NCI-H2171 treated with DMSO at 0.1 percent for 48 hours (cell line): ENCODE measurements around the gene ADARB2.

Experiments used
- DNase-seq: peaks from one replicate; lab custom pipeline; 2025; lab: John Stamatoyannopoulos, UW

Gene ADARB2

DNA sequence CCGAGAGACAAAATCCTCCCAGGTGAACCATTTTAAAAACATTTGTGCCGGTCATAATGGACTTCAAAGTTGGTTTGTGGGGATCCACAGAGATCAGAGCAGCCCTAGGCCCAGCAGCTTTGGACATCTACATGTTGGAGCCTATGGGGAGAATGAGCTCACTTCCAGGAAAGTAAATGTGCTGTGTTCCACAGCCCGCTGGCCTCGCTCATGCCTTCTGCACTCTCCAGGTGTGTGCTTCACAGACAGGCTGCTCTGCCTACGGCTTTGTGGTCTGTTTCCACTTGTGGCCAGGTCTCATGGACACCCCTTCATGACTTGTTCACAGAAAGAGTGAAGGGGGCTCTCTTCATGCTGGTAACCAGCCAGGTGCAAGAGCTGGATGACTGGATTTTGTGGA lies 141.6 kb downstream of the ADARB2 start:
- no peak for DNase-seq

DNA sequence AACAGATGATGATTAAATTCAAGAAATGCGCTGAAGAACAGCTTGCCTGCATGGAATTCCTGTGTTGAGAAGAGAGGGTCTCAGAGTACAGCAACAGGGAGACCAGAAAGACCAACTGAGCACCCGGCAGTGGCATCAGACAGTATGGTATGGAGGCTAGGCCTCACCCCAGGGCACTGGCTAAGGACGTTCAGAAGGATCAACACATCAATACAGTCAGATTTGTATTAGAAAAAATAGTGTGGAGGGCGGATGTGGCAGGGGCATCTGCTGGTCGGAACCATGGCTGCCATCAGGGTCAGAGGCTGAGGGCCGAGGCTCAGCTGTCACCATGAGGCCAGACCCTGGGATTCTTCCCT lies 142.1 kb downstream of the ADARB2 start:
- DNase-seq = no peak

DNA sequence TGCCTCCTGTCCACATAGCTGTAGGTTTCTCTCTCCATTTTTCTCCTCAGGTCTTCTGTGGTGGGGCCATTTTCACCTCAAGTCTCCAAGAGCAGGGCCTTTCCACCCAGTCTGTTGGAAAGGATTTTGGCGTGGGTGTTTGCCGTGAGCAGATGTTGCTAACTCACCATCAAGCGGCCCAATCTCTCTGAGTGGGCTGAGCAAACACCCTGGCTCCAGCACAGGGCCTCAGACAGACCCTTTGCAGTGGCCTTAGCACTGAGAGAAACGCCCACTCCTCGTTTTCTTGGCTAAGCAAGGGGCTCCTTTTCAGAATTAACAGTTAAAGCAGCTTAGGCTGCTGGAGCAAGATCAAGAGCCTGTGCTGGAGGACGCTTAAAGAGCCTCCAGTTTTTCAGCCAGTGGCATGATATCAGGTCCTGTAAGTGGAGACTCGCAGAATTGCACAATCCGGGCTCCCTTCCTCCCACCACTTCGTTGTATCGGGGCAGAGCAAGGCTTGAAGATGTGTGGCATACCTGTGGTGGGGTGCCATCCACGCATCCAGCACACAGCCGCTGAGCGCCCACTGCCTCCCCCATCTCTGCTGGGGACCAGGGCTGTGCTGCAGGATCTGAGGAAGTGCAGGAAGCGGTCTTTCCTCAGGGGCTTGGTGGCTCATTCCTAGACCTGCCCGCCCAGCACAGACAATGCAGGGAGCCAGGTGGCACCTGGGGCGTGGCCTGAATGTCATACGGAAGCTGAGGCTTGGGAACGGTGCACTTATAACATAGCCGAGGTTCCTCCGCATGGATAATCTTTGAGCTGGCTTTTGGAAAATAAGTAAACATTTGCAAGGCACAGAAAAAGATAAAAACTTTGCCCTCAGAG lies 142.7 kb downstream of the ADARB2 start:
- peak; percentile 44 for DNase-seq

DNA sequence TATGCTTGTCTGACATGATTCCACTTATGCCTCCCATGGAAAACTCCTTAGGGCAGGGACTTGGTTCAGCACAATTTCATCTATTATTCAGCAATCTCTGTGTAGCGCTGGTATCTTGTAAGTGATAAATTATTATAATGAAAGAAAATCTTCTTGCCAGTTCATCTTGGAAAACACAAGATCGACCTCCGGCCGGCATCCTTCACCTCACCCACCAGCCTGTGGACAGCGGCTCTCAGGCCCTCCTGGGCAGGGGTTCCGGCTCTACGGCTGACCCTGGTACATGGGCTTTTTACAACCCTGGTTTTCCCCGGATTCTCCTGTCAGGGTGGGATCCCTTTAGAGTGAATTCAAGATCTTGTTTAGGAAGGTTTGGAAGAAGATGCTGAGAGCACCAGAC lies 145.6 kb downstream of the ADARB2 start:
- DNase-seq = no peak

DNA sequence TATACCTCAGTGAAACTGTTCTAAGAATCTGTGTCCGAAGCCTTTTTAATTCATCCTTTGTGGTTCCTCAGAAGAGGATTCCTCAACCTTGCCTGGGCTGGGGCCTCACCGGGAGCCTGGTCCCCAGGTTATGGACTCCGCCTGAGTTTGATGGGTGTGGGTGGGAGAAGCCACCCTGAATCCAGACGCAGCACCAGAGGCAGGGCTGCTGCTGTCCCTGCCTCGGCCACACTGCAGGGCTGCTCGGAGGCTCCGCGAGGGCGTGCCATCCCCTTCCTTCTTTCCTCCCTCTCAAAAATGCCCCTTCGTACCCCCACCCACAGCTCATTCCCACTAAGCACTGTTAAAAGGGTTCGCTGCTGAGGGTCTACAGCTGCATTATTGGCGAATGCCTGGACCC lies 146.3 kb downstream of the ADARB2 start:
- DNase-seq = no peak

DNA sequence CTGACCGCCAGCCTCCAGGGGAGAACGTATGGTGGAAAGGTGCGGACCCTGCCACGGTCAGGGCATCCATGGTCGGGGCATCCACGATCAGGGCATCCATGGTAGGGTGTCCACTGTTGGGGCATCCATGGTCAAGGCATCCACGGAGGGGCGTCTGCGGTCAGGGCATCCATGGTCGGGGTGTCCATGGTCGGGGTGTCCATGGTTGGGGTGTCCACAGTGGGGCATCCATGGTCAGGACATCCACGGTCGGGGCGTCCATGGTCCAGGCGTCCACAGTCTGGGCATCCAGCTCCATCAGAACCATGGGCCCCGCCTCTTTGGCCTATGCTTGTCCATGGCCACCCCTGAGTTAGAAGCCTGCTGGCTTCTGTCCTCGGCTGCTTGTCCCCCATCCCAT lies 148.1 kb downstream of the ADARB2 start:
- no peak for DNase-seq

DNA sequence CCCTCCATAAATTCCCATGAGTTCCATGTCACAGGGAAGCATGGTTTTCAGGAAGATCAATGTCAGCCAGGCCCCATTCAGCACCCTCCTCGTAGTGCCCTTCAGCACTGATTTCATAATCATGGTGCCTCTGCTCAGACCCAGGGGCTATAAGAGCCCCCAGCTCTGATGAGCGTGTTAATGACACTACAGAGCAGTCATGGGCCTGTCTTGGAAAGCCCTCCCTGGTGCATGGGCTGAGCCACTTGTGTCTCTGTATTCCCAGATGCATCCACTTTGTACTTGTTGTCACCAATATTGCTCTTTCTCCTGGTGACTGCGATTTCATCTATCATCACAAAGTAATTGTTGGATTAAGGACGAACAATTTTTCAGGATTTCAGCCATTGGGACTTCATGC lies 154.6 kb downstream of the ADARB2 start:
- DNase-seq = no peak

DNA sequence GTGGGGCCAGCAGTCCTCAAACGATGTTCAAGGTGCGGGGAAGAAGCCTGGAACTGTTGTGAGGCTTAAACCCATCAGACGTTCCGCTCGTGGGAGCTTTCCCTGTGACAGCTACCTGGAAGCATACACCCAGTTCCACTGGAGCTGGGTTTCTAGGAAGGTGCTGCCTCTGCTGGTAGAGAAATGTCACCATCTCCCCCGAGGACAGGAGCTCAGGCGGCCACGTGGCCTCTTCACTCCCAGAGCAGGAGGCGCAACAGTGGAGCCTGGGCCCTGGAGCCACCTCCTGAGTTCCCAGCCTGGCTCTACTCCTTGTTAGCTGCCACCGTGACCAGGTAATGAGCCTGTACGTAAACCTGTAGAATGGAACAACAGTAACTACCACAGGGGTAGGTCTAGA lies 156.1 kb downstream of the ADARB2 start:
- DNase-seq = no peak

DNA sequence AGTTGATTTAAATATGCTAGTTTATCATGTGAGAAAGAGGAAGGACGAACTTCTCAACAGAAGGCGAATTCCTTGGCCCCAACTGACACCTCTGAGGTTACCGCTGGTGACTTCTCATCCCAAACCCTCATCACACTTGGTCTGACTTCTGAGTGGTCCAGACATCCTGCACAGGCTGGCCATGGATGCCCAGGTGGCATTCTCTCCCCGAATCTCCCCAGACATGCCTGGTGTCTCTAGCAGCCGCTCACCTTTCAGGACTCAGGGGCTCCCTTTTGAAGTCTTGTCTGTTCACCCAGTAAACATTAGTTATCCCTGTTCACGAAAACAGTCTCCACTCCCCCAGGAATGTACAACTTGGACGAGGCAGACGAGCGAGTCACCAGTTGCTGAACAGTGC lies 157.7 kb downstream of the ADARB2 start:
- DNase-seq = no peak

DNA sequence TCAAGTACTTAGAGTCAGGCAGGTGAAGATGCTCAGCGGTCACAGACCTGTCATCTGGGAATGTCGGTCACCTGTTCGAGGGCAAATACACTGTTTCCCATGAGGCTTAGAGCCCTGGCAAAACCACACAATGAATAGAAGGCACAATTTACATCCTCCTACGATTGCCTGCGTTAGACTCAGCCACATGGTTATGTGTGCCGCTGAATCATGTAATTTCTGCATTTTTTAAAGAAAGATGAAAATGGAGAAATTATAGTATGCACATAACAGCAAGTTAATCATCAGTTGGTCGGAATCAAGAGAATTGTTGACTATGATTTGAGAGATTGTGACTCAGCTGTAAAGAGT lies 158.2 kb downstream of the ADARB2 start:
- no peak for DNase-seq

DNA sequence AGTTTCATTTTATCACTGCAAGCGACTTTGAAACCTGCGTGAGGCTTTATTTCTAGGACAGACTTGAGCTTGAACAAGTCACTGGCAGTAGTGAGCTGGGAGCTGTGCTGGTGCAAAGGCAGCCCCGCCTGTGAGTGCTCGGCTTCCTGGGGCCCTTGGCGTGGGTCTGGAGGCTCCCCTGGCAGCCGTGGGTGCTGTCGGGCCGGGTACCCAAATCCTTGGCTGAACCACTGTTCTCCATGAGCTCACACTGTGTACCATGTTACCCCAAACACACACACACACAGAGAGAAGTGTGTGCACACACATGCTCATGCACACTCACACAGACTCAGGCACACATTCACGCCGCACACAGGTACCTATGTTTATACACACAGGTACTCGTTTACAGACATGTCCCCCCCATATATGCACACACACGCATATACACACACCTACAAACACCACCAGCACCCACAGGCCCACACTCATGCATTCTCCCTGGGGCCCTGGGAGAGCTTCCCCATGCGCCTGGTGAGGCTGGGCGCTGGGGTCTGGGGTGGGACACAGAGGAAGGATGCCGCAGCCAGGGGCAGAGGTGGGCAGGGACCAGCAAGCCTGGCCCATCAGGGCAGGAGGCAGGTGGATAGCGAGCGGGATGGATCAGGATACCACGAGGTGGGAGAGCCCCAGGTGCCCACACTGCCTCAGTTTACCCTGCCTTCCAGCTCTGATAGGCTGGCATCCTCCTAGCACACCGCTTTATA lies 158.8 kb downstream of the ADARB2 start:
- no peak for DNase-seq

DNA sequence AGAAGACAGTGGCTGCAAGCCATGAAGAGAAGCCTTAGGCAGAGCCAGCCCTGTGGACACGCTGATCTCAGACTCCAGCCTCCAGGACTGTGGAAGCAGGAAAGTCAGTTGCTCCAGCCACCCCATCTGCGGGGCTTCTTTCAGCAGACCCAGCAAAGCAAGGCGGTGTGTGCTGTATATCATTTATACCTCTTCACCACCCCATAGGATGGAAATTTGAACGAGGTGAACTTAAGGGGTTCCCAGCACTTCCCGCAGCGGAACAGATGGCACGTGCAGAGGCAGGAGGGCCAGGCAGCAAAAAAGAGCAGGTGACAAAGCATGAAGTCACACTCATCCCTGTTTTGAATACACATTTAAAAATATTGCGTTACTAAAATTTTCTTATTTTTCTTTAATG lies 159.4 kb downstream of the ADARB2 start:
- peak; percentile 75 for DNase-seq

DNA sequence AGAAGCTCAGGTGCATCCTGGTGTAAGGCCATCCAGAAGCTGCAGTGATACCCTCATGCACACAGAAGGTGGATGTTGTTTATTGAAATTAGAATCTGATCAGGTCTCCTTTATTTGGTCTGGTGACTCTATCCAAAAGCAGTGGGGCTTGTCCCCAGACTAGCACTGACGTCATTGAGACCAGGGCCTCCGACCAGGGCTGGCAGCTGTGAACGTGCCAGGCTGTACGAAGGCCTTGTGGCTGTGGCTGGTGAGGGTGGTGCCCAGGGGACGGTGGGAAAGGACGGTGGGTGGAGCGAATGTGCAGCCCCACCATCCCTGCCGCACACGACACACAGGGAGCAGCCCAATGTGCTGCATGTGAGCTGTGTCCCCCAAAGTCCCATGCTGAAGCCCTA lies 160.0 kb downstream of the ADARB2 start:
- no peak for DNase-seq

DNA sequence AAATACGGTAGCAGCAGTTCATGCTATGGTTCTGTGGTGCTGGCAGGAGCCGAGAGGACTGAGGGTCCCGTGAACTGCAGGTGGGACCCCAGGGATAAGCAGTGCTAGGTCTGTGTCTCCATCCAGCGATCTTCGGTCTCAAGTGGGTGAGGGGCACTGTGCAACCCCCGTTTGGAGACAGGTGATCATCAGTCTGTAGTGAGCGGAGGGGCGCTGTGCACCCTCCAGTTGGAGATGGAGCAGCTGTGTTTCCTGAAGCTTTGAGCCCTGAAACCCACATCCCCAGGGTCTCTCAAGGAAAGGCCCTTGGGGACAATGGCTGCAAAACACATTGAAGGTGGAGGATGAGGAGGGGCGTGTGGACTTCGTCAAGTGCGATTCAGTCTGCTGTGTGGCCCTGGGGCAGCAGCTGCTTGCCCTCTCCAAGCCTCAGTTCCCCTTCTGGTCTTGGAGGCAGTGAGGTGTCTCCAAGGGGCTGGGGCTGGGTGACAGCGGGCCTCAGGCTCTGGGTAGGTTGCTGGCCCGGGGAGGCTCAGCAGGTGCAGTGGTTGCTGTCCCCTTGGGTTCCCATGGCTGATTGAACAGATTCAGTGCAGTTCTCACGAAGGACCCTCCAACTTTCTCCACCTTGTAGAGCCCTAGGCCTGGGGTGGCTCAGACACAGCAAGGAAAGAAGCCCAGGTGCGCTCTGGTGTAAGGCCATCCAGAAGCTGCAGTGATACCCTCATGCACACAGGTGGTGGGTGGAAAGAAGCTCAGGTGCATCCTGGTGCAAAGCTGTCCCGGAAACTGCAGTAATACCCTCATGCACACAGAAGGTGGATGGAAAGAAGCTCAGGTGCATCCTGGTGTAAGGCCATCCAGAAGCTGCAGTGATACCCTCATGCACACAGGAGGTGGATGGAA lies 160.6 kb downstream of the ADARB2 start:
- no peak for DNase-seq

DNA sequence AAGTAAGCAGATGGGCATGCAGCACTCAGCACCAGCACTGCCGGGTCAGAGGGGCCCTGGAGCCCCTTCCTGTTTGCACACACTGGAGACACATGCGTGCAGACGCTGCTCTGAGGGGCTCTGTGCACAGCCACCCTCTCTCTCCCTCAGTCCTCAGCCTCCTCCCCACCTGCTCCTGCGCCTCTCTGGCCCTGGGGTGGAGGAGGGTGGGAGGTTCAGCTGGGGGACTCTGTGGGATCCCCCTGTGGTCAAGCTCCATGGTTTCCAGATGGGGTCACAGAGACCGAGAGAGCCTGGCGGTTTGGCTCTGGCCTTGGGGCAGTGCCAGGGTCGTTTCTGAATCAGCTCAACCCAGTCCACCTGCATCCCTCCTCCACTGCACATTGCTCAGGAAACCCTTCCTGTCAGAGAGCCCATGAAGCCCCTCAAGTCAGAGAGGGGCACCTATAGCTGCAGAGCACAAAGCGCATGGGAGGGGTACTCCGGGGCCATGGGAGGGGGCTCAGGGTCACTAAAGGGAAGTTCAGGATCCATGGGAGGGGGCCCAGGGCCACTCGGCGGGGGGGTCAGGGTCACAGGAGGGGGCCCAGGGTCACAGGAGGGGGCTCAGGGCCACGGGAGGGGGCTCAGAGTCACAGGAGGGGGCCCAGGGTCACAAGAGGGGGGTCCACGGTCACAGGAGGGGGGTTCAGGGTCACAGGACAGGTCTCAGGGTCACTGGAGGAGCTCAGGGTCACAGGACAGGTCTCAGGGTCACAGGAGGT lies 161.7 kb downstream of the ADARB2 start:
- no peak for DNase-seq

DNA sequence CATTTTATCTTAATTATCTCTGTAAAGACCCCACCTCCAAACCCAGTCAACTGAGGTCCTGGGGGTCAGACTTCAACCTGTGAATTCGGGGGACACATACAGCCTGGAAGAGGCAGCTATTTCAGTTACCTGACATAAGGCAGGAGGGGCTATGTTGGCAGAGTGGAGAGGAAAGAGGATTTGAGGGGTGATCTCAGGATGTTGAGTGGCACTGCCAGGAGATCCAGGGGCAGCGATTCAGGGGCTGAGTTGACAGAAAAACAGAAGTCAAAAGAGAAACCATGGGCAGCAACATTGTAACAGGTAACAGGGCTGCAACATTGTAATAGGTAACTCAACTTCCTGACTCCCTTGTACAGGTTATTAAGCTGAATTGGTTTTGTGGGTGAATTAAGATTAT lies 162.6 kb downstream of the ADARB2 start:
- no peak for DNase-seq

DNA sequence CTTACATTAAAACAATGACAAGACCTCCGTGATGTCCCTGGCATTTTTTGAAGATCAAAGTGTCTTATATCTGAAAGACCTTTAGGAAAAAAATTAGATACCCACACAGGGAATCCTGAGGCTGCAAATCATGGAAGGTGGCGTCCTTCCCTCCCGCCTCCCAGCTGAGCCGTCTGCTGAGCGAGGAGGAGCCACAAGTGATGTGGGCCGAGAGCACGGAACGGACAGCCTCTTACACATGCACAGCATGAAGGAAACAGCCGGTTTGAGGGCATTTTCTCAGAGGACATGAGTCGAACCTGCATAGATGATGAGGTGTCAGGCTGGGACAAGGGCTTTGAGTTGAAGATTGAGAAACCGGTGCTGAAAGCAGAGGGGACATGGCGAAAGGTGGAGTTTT lies 163.3 kb downstream of the ADARB2 start:
- DNase-seq = no peak

DNA sequence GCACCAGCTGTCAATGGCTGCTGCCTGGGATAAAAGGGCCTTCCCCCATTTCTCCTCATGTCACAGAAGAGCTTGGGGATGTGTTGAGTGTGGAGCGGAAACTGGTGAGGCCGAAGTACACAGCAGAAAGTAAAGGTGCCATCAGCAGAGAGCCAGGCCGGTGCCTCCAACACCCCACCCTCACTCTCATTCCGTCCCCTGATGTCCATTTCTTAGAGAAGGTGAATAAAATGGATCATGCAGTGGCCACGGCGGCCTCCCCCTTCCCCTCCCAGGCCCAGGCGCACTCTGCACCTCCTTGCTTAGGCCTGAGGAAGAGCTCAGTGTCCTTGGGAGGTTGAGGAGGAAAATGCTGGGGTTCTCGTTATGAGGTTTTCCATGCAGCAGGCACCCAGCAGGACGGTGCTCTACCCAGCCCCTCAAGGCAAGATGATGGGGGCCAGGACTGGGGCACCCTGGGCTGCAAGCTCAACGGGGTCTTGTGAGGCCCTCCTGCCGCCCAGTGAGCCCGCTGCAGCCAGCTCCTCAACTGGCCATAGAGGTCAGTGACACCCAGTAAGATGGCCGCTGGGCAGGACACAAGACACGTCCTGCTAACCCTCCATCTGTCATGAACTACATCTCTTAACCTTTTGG lies 163.9 kb downstream of the ADARB2 start:
- DNase-seq = no peak

DNA sequence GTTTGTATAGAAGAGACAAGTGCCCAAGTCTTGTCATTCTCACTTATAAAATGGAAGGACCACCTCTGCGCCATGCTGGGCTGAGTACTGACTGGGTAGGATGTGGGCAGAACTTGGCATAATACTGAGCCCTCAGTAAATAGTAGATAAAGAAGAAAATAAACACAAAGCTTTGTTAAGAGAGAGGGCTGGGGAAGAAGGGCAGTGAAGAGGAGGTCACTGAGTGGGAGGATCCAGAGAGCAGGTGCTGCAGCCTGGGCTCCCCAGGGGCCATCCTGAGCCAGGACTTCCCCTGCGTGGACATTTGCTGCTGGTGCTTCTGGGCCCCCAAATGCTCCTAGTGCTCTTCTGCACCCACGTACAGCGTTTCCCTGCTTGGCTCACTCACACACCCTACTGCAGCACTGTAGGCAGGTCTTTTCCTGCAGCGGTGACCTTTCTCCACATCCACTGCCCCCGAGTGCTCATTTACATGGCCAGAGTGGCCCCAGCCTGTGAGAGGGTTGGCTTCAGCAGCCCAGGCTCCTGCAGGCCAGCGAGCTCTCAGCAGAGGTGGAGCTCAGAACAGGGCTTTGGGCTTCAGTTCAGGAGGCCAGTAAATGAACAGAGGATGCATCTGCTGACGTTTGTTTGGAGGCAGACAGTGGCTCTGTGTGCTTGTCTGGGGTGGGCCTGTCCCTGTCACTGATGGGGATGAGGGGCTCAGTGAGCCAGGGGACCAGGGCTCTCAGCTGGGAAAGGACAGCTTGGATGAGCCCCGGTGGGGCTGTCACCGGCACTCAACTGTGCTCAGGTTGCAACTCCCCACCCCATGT lies 164.6 kb downstream of the ADARB2 start:
- peak; percentile 62 for DNase-seq

DNA sequence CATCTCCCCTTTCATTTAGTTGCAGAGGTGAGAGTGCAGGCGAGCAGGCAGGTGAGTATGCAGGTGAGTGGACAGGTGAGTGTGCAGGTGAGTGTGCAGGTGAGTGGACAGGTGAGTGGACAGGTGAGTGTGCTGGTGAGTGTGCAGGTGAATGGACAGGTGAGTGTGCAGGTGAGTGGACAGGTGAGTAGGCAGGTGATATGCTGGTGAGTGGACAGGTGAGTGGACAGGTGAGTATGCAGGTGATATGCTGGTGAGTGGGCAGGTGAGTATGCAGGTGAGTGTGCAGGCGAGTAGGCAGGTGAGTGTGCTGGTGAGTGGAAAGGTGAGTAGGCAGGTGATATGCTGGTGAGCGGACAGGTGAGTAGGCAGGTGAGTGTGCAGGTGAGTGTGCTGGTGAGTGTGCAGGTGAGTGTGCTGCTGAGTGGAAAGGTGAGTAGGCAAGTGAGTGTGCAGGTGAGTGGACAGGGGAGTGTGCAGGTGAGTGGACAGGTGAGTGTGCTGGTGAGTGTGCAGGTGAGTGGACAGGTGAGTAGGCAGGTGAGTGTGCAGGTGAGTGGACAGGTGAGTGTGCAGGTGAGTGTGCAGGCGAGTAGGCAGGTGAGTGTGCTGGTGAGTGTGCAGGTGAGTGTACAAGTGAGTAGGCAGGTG lies 165.6 kb downstream of the ADARB2 start:
- no peak for DNase-seq
